ENCODE data around the gene PPP5C.

DNA sequence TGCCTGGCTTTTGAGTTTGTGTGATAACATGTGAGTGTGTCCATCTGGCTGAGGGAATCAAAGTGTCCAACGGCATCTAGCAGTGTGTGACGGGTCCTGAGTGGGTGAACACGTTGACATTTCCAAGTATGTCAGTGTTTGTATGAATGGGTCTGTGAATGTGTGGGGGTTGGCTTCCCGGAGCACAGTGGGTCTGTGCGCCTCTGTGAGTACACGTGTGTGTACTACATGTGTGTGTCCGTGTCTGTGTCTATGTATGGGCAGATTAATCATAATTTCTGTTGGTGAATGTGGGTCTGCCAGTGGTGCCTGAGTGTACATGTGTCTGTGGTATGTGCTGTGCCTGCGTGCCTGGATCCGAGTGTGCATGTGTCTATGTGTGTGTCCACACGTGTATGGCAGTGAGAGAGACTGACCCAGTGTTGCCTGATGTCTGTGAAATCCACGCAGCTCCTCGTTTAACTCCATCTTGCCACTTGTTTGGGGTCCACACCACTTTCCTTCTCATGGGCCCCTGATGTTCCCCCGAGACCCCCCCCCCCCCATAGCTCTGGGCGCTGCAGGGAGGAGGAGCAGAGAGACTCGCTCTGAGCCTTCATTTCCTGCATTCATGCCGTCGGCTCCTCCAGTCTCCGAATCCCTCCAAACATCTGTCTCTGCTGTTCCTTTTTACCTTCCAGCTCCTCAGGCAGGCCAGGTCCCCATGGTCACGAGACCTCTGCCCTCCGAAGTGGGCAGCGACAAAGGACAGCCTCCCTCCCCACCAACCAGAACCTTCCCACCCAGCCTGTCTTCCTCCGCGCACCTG lies 61.2 kb downstream of the PPP5C start:
- TF ChIP-seq, protein P1, sequence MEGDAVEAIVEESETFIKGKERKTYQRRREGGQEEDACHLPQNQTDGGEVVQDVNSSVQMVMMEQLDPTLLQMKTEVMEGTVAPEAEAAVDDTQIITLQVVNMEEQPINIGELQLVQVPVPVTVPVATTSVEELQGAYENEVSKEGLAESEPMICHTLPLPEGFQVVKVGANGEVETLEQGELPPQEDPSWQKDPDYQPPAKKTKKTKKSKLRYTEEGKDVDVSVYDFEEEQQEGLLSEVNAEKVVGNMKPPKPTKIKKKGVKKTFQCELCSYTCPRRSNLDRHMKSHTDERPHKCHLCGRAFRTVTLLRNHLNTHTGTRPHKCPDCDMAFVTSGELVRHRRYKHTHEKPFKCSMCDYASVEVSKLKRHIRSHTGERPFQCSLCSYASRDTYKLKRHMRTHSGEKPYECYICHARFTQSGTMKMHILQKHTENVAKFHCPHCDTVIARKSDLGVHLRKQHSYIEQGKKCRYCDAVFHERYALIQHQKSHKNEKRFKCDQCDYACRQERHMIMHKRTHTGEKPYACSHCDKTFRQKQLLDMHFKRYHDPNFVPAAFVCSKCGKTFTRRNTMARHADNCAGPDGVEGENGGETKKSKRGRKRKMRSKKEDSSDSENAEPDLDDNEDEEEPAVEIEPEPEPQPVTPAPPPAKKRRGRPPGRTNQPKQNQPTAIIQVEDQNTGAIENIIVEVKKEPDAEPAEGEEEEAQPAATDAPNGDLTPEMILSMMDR (conservative IDR thresholded peaks at IDR 0.05), result no peak
- no peak for TF ChIP-seq EZH2 (IDR thresholded peaks at IDR 0.05; ENCODE audit: low read depth)
